IMR-90 (cell line): ENCODE measurements around the gene CCDC60. TPM values are rescaled to one million over a fixed set of nuclear protein-coding genes. Genes with fewer than 3 reads are reported as not detected.

Source experiments
- ATAC-seq: fragments of 200-7000 bp; cut with Tn5 transposase; 2 replicates; pipeline ENCODE4 v1.9.1; 2020; ENCODE audit warnings: low read depth, mild to moderate bottlenecking, moderate library complexity
- BruUV-seq: library from RNA; stranded (reverse); fragments of 400-500 nt; replicated peaks from 2 replicates; lab custom pipeline; 2021; lab: Mats Ljungman, UMichigan
- CTCF ChIA-PET: fragments of 300-600 bp; formaldehyde crosslinking; extraction: SDS; loops from one replicate; lab custom pipeline; 2021; ENCODE audit warnings: antibody characterized with exemption; lab: Yijun Ruan, JAX
- POLR2A ChIA-PET: fragments of 300-600 bp; sonication (Branson Sonifier 250); formaldehyde crosslinking; loops from one replicate; lab custom pipeline; 2022; ENCODE audit warnings: antibody characterized with exemption; ENCODE audit not compliant: unreplicated experiment; lab: Charles Lee
- DNase-seq: peaks from one replicate; pipeline ENCODE4 v3.0.0; 2013
- H2AFZ ChIP-seq: replicated peaks from 2 replicates; pipeline ENCODE3; 2013; ENCODE audit warnings: low read length, mild to moderate bottlenecking; ENCODE audit not compliant: poor library complexity
- H2AK5ac ChIP-seq: 2 replicates; pipeline ENCODE4 v1.6.1; 2013; ENCODE audit warnings: low read depth, low read length, inconsistent platforms
- H2AK9ac ChIP-seq: replicated peaks from 2 replicates; pipeline ENCODE3; 2013; ENCODE audit warnings: mild to moderate bottlenecking, low read depth, low read length, moderate library complexity; ENCODE audit not compliant: poor library complexity
- H2BK120ac ChIP-seq: 2 replicates; pipeline ENCODE4 v1.6.1; 2013; ENCODE audit warnings: low read depth, low read length, inconsistent platforms
- H2BK15ac ChIP-seq: 3 replicates; pipeline ENCODE4 v1.6.1; 2013; ENCODE audit warnings: low read depth, low read length, inconsistent platforms
- H2BK20ac ChIP-seq: 2 replicates; pipeline ENCODE4 v1.6.1; 2013; ENCODE audit warnings: low read depth, mild to moderate bottlenecking, inconsistent platforms, low read length, moderate library complexity
- H2BK5ac ChIP-seq: 2 replicates; pipeline ENCODE4 v1.6.1; 2013; ENCODE audit warnings: mild to moderate bottlenecking, low read depth, low read length, inconsistent platforms; ENCODE audit not compliant: poor library complexity, severe bottlenecking
- H3K14ac ChIP-seq: replicated peaks from 2 replicates; pipeline ENCODE4 v1.6.1; 2013; ENCODE audit warnings: low read depth, low read length, inconsistent platforms
- H3K18ac ChIP-seq: 2 replicates; pipeline ENCODE4 v1.6.1; 2013; ENCODE audit warnings: low read depth, low read length, control low read depth
- H3K23ac ChIP-seq: 2 replicates; pipeline ENCODE4 v1.6.1; 2013; ENCODE audit warnings: low read depth, low read length, inconsistent platforms
- H3K27ac ChIP-seq: 2 replicates; pipeline ENCODE4 v1.5.1; 2013; ENCODE audit warnings: mild to moderate bottlenecking, control low read depth, low read length; ENCODE audit not compliant: insufficient read depth
- H3K27me3 ChIP-seq: 2 replicates; pipeline ENCODE4 v1.6.1; 2013; ENCODE audit warnings: low read length; ENCODE audit not compliant: control insufficient read depth, insufficient read depth
- H3K36me3 ChIP-seq: 2 replicates; pipeline ENCODE4 v1.6.1; 2013; ENCODE audit warnings: low read length, mixed read lengths; ENCODE audit not compliant: control insufficient read depth, insufficient read depth
- H3K4ac ChIP-seq: 2 replicates; pipeline ENCODE4 v1.6.1; 2013; ENCODE audit warnings: low read depth, low read length, inconsistent platforms
- H3K4me1 ChIP-seq: 2 replicates; pipeline ENCODE4 v1.6.1; 2013; ENCODE audit warnings: low read length, mixed read lengths; ENCODE audit not compliant: control insufficient read depth, insufficient read depth
- H3K4me2 ChIP-seq: 2 replicates; pipeline ENCODE4 v1.6.1; 2013; ENCODE audit warnings: low read depth, mild to moderate bottlenecking, control low read depth, low read length, moderate library complexity
- H3K4me3 ChIP-seq: 2 replicates; pipeline ENCODE4 v1.5.1; 2013; ENCODE audit warnings: low read depth, mild to moderate bottlenecking, control low read depth, low read length, moderate library complexity; ENCODE audit not compliant: insufficient read depth
- H3K56ac ChIP-seq: 2 replicates; pipeline ENCODE4 v1.6.1; 2013; ENCODE audit warnings: low read length, inconsistent platforms; ENCODE audit not compliant: insufficient read depth; ENCODE audit errors: extremely low read depth
- H3K79me1 ChIP-seq, 2 experiments: 2 replicates each; pipeline ENCODE4 v1.6.1; 2013; ENCODE audit warnings: low read length in 2 of 2, inconsistent platforms in 1 of 2, low read depth in 1 of 2
- H3K9ac ChIP-seq: 2 replicates; pipeline ENCODE4 v1.6.1; 2013; ENCODE audit warnings: low read depth, low read length, control low read depth
- H3K9me1 ChIP-seq: 2 replicates; pipeline ENCODE4 v1.6.1; 2013; ENCODE audit warnings: low read length, inconsistent platforms; ENCODE audit not compliant: insufficient read depth
- H3K9me3 ChIP-seq: 2 replicates; pipeline ENCODE4 v1.6.1; 2013; ENCODE audit warnings: low read length; ENCODE audit not compliant: control insufficient read depth, insufficient read depth
- H4K20me1 ChIP-seq: 2 replicates; pipeline ENCODE4 v1.6.1; 2013; ENCODE audit warnings: low read length, inconsistent platforms; ENCODE audit not compliant: insufficient read depth
- H4K5ac ChIP-seq: 2 replicates; pipeline ENCODE4 v1.6.1; 2013; ENCODE audit warnings: mild to moderate bottlenecking, low read depth, low read length, control low read depth
- H4K8ac ChIP-seq, 2 experiments: 2 replicates each; pipeline ENCODE4 v1.6.1; 2013; ENCODE audit warnings: low read depth in 2 of 2, low read length in 2 of 2, control low read depth in 1 of 2, inconsistent platforms in 1 of 2
- H4K91ac ChIP-seq: 2 replicates; pipeline ENCODE4 v1.6.1; 2013; ENCODE audit warnings: low read depth, low read length, inconsistent platforms; ENCODE audit not compliant: insufficient read depth
- CEBPB ChIP-seq: IDR thresholded peaks from 2 replicates; pipeline ENCODE4 v1.6.1; 2012; ENCODE audit warnings: low read depth, low read length, improper control_type of control experiment
- RCOR1 ChIP-seq: IDR thresholded peaks from 2 replicates; pipeline ENCODE4 v1.6.1; 2012; ENCODE audit warnings: mild to moderate bottlenecking, low read length, improper control_type of control experiment; ENCODE audit not compliant: insufficient replicate concordance
- RFX5 ChIP-seq: IDR thresholded peaks from 2 replicates; pipeline ENCODE4 v1.8.0; 2012; ENCODE audit warnings: low read depth, mild to moderate bottlenecking, low read length, moderate library complexity
- USF2 ChIP-seq: fragments of 150-350 bp; IDR thresholded peaks from 2 replicates; pipeline ENCODE4 v1.6.1; 2017; ENCODE audit warnings: mild to moderate bottlenecking, antibody characterized with exemption, low read length, low read depth
- WGBS, 2 experiments: methylation state at CpG; one replicate each; pipeline versions ENCODE4 v1.1.5 to v1.1.7; 2013; ENCODE audit warnings: missing lambda C conversion rate in 2 of 2; ENCODE audit not compliant: insufficient read length in 1 of 2; ENCODE audit errors: extremely low coverage in 2 of 2; 5-methylcytosine and 5-hydroxymethylcytosine counted together
- dilution Hi-C: fragments of 300-500 bp; cut with HindIII; formaldehyde crosslinking; loops from one replicate; pipeline ENCODE4 v1.14.3; 2018; ENCODE audit warnings: low sequenced_read_pairs; ENCODE audit not compliant: unreplicated experiment
- in situ Hi-C: fragments of 300-500 bp; cut with MboI; formaldehyde crosslinking; loops from 3 replicates; pipeline ENCODE4 v1.14.3; 2019; ENCODE audit warnings: low sequenced_read_pairs, inconsistent platforms, mixed read lengths
- intact Hi-C: fragments of 100-400 bp; cut with micrococcal nuclease; formaldehyde crosslinking; loops from 2 replicates; pipeline ENCODE4 v1.10.0; 2022
- polyA plus RNA-seq, 3 experiments: library from polyadenylated mRNA; depleted of rRNA; stranded (reverse); fragments of >200 nt; gene quantifications; 2 replicates each; pipeline ENCODE4 v1.2.3, GENCODE V29; 2012; ENCODE audit warnings: low replicate concordance in 1 of 3
- total RNA-seq: library from RNA; depleted of rRNA; stranded (reverse); fragments of >200 nt; gene quantifications from 2 replicates; pipeline ENCODE4 v1.2.3, GENCODE V29; 2012
- TF ChIP-seq, protein P1 (sequence below): fragments of 150-350 bp; IDR thresholded peaks from 2 replicates; pipeline ENCODE4 v1.6.1; 2016; ENCODE audit warnings: low read depth, mild to moderate bottlenecking, low read length, moderate library complexity, borderline replicate concordance
- TF ChIP-seq, protein P2 (sequence below): conservative IDR thresholded peaks from 2 replicates; pipeline ENCODE4 v1.5.1; 2012; ENCODE audit warnings: mild to moderate bottlenecking, low read depth, low read length, improper control_type of control experiment

Gene CCDC60
- total and polyA plus RNA-seq, 2 of the 4 experiments (the other 2 are of a cell fraction) = not detected

DNA sequence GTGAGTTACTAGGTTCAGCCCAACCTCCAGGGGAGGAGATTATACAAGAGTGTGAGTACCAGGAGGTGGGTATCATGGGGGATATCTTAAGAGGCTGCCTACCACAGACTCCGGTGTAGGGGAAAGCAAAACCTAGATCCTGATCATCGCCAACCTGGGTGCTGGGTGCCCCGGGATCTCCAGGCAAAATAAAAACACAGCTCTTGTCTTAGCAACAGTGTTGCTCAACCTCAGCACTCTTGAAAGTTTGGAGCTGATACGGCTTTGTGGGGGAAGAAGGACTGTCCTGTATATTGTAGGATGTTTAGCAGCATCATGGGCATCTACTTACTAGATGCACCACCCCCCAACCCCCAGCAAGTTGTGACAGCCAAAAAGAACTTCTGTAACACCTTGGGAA lies 74.5 kb downstream of the CCDC60 start:
- ChIA-PET CTCF (no interaction called here), POLR2A (no interaction called here)
- no peak for ATAC-seq
- H4K8ac ChIP-seq = no peak overlapping the region
- H2AK9ac ChIP-seq = no peak overlapping the region
- no peak overlapping the region for H2AFZ ChIP-seq
- no peak overlapping the region for H2AK5ac ChIP-seq
- no peak overlapping the region for H3K4me2 ChIP-seq
- H3K4ac ChIP-seq = no peak overlapping the region
- H3K4me1 ChIP-seq = no peaks in the 10 kb centered on the region
- H3K23ac ChIP-seq = no peak overlapping the region
- H3K4me3 ChIP-seq = no peak overlapping the region
- intact Hi-C loops (no loop called here), dilution Hi-C loops (no loop called here), in situ Hi-C loops (no loop called here)
- no TSS peak for BruUV-seq
- no peaks in the 10 kb centered on the region; the same call in 1 of the 2 replicates for H3K9me3 ChIP-seq
- no peak overlapping the region for H4K91ac ChIP-seq
- H4K20me1 ChIP-seq = no peaks in the 10 kb centered on the region
- H3K9ac ChIP-seq = no peak overlapping the region
- no peak overlapping the region for H3K14ac ChIP-seq
- no peak overlapping the region for H3K56ac ChIP-seq
- no peak overlapping the region for H3K18ac ChIP-seq
- no peak overlapping the region for H2BK120ac ChIP-seq
- no peak overlapping the region for H4K5ac ChIP-seq
- WGBS, 2 experiments = 80% methylated on average over 1 of the region's 4 CpGs; no CpG with 5 or more reads in 1 of the 2 experiments
- H2BK20ac ChIP-seq = no peak overlapping the region
- H3K36me3 ChIP-seq = no peaks in the 10 kb centered on the region
- H3K79me1 ChIP-seq = no peaks in the 10 kb centered on the region
- TF ChIP-seq RCOR1 (no peak), USF2 (no peak), CEBPB (no peak), RFX5 (no peak)
- TF ChIP-seq, protein P1, sequence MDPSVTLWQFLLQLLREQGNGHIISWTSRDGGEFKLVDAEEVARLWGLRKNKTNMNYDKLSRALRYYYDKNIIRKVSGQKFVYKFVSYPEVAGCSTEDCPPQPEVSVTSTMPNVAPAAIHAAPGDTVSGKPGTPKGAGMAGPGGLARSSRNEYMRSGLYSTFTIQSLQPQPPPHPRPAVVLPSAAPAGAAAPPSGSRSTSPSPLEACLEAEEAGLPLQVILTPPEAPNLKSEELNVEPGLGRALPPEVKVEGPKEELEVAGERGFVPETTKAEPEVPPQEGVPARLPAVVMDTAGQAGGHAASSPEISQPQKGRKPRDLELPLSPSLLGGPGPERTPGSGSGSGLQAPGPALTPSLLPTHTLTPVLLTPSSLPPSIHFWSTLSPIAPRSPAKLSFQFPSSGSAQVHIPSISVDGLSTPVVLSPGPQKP = no peak
- TF ChIP-seq, protein P2, sequence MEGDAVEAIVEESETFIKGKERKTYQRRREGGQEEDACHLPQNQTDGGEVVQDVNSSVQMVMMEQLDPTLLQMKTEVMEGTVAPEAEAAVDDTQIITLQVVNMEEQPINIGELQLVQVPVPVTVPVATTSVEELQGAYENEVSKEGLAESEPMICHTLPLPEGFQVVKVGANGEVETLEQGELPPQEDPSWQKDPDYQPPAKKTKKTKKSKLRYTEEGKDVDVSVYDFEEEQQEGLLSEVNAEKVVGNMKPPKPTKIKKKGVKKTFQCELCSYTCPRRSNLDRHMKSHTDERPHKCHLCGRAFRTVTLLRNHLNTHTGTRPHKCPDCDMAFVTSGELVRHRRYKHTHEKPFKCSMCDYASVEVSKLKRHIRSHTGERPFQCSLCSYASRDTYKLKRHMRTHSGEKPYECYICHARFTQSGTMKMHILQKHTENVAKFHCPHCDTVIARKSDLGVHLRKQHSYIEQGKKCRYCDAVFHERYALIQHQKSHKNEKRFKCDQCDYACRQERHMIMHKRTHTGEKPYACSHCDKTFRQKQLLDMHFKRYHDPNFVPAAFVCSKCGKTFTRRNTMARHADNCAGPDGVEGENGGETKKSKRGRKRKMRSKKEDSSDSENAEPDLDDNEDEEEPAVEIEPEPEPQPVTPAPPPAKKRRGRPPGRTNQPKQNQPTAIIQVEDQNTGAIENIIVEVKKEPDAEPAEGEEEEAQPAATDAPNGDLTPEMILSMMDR = no peak
- H3K27me3 ChIP-seq = no peaks in the 10 kb centered on the region
- DNase-seq = no peak
- H2BK5ac ChIP-seq = no peak overlapping the region
- H2BK15ac ChIP-seq = no peak overlapping the region
- H3K27ac ChIP-seq = no peak overlapping the region
- H3K9me1 ChIP-seq = no peaks in the 10 kb centered on the region
